GDM1 (cell line): ENCODE results near the gene TEX44.
A peak's percentile ranks its signal among the peaks of the same experiment; 100 is the strongest.

Experiments
- DNase-seq: peaks from one replicate; lab custom pipeline; 2025; lab: John Stamatoyannopoulos, UW

TEX44 gene

DNA sequence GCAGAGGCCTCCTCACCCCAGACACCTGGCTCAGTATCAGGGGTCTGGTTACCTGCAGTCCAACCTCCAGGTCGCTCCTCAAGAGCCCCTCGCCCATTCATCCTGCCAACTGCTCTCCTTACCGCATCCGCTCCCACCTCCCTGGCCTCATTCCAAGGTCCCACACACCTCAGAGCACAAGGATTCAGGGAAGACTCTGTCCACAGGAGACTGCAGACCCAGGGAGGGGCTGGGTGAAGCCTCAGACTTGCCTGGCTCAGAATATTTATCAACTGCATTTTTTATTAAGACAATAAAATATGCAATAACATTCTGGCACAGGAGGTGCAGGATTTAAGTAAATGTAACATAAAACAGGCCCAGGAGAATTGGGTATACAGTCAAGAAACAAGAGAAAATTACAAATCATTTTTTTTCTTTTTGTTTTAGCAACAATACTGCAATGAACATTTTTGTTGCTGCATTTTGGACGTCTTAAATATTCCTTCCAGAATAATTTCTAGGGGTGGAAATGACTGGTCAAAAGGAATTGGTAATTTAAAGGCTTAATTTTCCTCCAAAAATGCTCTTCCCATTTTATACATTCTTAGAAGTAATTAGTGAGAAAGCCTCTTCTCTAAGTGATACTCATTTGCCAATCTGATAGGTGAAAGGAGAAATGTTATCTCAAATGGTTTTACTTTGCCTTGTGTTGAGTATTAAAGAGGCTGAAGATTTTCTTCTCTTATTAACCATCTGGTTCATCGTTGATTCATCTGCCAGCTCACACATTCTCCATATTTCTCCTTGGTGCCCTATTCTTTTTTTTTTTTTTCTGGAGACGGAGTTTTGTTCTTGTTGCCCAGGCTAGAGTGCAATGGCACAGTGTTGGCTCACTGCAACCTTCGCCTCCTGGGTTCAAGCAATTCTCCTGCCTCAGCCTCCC is 42.5 kb downstream of the TEX44 start:
- no peak for DNase-seq

DNA sequence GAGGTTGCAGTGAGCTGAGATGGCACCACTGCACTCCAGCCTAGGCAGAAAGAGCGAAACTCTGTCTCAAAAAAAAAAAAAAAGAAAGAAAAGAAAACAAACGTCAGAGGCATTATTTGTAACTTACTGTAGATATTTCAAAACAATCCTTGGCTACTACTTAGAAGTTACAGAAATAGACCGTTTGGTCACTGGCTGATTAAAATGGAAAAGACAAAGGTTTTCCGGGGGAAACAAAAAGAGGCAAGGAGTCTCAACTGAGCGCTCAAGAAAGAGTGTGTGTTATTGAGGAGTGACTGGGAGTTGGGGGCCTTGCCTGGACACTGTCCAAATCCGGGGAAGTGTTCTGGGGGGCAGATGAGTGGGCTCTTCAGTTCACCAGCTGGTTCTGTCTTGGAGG is 47.6 kb downstream of the TEX44 start:
- DNase-seq = no peak

DNA sequence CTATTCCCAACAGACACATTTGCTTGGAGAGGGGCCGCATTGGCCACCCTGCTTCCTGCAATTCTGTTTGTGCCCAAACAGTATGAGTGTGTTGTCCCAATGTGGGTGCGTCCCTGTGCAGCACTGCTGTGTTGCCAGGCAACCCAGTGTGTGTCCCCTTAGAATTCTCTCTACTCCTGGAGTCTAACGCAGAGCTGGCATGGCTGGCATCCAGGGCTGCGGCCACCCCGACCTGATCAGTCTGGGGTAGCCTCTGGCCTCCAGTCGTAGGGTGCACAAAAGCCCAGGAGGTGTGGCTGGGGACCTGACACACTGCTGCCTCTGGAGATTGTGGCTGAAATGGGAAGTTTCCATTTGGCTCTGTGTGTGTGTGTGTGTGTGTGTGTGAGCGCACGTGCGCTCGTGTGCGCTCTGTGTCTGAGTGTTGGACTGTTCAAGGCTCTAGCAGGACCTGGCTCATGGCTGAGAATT is 48.0 kb downstream of the TEX44 start:
- DNase-seq = peak; percentile 77

DNA sequence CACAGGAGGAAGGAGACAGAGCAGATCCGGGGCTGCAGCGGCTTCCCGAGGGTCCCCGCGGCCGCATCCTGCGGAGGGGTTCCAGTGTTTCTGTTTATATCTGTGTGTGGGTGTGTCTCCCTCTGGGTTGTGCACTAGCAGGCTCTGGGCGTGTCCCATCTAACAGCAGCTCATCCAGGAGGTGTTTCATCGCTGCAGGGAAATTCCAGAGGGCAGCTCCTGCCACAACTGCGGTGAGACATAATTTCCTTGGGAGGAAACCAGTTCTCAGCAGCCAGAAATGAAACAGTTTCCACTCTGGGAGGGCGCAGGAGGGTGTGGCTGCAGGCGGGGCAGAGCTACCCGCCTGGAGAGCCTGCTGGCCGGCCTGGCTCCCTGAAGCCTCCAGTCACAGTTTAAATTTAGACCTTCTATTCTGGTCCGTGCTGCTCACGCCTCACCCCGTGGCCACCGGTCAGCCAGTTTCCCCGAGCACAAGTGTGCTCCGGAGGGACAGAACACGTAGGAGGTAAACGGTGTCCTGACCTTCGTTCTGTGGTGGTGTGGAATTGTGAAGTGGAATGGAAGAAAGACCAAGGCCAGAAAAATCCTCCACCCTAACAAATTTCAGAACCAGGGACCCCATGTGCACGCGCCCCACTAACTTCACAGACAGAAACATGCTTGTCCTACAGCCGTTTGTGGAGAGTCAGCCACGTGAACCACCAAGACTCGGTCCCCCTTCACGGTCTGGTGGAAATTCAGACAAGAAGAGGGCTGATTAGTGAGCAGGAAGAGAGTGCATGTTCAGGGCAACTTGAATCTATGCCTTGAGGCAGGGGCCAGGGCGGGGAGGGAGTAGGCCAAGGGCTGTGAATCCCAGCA is 50.2 kb downstream of the TEX44 start:
- DNase-seq = peak; percentile 79

DNA sequence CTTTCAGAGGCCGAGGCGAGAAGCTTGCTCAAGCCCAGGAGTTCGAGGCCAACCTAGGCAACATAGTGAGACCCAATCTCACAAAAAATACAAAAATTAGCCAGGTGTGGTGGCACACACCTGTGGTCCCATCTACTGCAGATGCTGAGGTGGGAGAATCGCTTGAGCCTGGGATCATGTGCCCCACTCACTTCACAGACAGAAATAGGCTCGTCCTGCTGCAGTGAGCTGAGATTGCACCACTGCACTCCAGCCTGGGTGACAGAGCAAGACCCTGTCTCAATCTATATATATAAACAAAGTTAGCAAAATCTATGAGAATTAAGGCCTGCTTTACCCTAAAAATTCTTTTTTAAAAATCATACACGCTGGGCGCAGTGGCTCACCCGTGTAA is 50.8 kb downstream of the TEX44 start:
- no peak for DNase-seq
